ENCODE measurements around the gene TBC1D14.

GRCh38 chr4:6892190-6892908 is 17.3 kb upstream of the TBC1D14 start:
- TF ChIP-seq FOS (IDR thresholded peaks at IDR 0.05; ENCODE audit: low read depth, low read length) (no peak), CTCF (conservative IDR thresholded peaks at IDR 0.05; ENCODE audit: low read depth, low read length) (peak; percentile 31; the same call in 1 of the 2 replicates), POLR2A (IDR thresholded peaks at IDR 0.05; ENCODE audit: low read depth, low read length) (no peak), USF2 (IDR thresholded peaks at IDR 0.05; ENCODE audit: low read depth, low read length) (no peak), RAD21 (IDR thresholded peaks at IDR 0.05; ENCODE audit: low read length) (peak; percentile 29; the same call in 1 of the 2 replicates), SMC3 (IDR thresholded peaks at IDR 0.05; ENCODE audit: low read depth, low read length) (no peak), ELK1 (IDR thresholded peaks at IDR 0.05; ENCODE audit: borderline replicate concordance, low read depth, low read length) (no peak), BHLHE40 (IDR thresholded peaks at IDR 0.05; ENCODE audit: low read depth, low read length) (no peak), RFX5 (IDR thresholded peaks at IDR 0.05; ENCODE audit: low read depth, low read length) (no peak), CEBPB (IDR thresholded peaks at IDR 0.05; ENCODE audit: low read depth, low read length) (no peak), MAZ (IDR thresholded peaks at IDR 0.05; ENCODE audit: borderline replicate concordance, low read depth, low read length) (0 out of 2 replicates have a peak, but pooled peaks have one; percentile 16), CHD1 (IDR thresholded peaks at IDR 0.05; ENCODE audit: low read depth, low read length) (no peak)
